Mesothelial cell of epicardium (in vitro differentiated cells): ENCODE results near the gene CKS1B. TPM values are rescaled to one million over a fixed set of nuclear protein-coding genes. Genes with fewer than 3 reads are reported as not detected.
"Not testable (repeated sequence)": the region's sequence is repeated elsewhere in the genome, so short reads cannot be mapped to it uniquely, and the experiment has no call there.

Experiments
- DNase-seq, 2 experiments: peaks; one replicate each; pipeline ENCODE4 v3.0.0; 2021; ENCODE audit warnings: low spot score in 2 of 2; ENCODE audit not compliant: unreplicated experiment in 2 of 2
- H3K27ac Mint-ChIP-seq: 2 replicates; pipeline ENCODE4 v1.8.0; 2021; ENCODE audit warnings: mixed read lengths
- H3K27me3 Mint-ChIP-seq: 2 replicates; pipeline ENCODE4 v1.8.0; 2021; ENCODE audit warnings: low read depth, mixed read lengths
- H3K36me3 Mint-ChIP-seq: 2 replicates; pipeline ENCODE4 v1.8.0; 2021; ENCODE audit warnings: mixed read lengths
- H3K4me1 Mint-ChIP-seq: 2 replicates; pipeline ENCODE4 v1.8.0; 2021; ENCODE audit warnings: mixed read lengths
- H3K4me3 Mint-ChIP-seq: 2 replicates; pipeline ENCODE4 v1.8.0; 2021; ENCODE audit warnings: mild to moderate bottlenecking, moderate library complexity, mixed read lengths
- H3K9me3 Mint-ChIP-seq: 2 replicates; pipeline ENCODE4 v1.8.0; 2021; ENCODE audit warnings: mixed read lengths
- total RNA-seq: library from RNA; stranded (reverse); gene quantifications from 3 replicates; pipeline ENCODE4 v1.2.1, GENCODE V29; 2021
- TF ChIP-seq, protein P1 (sequence below): fragments of 200-600 bp; sonication (generic); IDR thresholded peaks from one replicate; pipeline ENCODE4 v1.5.0; 2021; ENCODE audit warnings: antibody characterized with exemption; ENCODE audit not compliant: unreplicated experiment

The CKS1B gene
- total RNA-seq, 1 donor from 2014 or later, result 68.2 TPM

DNA sequence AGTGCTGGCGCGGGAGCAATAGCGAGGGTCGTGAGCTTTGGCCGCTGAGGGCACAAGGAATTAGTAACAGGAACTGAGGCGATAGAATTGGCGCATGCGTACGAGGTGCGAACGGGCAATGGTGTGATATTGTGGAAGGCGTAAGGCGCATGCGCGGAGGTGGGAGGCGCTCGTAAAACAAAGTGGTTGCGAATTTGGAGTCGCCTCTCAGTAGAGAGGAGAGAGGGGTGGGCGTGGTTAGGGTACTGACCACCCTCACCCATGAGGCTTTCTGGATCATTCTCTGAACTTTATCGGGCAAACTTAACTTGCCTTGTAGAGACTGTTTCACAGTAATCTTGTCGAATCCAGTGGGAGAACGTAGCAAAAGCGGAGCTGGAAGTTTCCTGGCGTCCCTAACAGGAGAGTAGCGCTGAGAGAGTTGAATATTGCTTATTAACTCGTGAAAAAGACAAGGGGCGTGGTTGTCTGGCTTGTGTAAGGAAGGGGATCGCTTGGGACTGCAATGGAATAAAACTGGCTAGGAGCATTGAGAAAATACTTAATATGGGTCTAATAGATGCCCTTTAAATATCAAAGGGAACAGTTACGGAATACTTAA lies 427 bp downstream of the CKS1B start:
- TF ChIP-seq, protein P1, sequence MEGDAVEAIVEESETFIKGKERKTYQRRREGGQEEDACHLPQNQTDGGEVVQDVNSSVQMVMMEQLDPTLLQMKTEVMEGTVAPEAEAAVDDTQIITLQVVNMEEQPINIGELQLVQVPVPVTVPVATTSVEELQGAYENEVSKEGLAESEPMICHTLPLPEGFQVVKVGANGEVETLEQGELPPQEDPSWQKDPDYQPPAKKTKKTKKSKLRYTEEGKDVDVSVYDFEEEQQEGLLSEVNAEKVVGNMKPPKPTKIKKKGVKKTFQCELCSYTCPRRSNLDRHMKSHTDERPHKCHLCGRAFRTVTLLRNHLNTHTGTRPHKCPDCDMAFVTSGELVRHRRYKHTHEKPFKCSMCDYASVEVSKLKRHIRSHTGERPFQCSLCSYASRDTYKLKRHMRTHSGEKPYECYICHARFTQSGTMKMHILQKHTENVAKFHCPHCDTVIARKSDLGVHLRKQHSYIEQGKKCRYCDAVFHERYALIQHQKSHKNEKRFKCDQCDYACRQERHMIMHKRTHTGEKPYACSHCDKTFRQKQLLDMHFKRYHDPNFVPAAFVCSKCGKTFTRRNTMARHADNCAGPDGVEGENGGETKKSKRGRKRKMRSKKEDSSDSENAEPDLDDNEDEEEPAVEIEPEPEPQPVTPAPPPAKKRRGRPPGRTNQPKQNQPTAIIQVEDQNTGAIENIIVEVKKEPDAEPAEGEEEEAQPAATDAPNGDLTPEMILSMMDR, result no peak
- Mint-ChIP-seq H3K27me3 (no peaks in the 10 kb centered on the region), H3K27ac (no peak overlapping the region), H3K9me3 (no peaks in the 10 kb centered on the region), H3K4me3 (no peak overlapping the region), H3K4me1 (peaks cover 31% of the 10 kb centered on the region), H3K36me3 (peaks cover 9% of the 10 kb centered on the region)
- peak; percentile 91 to 95 for DNase-seq

DNA sequence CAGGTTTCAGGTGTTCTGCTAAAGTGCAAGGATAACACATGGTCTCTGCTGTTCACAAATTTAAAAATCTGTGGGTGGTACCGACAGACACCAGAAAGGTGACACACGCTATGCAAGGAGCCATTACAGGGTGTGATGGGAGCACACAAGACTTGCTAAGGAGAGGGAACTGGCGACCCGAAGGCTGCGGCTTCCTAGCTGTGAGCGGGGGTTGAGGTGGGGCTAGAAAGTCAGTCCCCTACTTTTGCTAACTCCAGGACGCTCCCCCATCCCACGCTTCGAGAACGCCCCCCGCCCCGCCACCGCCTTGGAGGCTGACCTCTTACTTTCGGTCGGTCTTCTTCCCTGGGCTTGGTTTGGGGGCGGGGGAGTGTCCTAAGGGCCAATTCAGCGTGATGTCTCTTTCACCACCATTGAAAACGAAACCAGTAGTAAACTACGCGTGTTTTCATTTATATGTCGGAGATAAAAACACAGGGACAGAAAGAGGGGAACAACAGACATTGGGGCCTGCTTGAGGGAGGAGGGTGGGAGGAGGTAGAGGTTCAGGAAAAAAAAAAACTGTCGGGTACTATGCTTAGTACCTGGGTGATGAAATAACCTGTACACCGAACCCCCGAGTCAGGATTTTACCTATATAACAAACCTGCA lies 1.1 kb downstream of the CKS1B start:
- DNase-seq, result no peak
- H3K27me3 Mint-ChIP-seq, result no peaks in the 10 kb centered on the region
- H3K9me3 Mint-ChIP-seq, result no peaks in the 10 kb centered on the region
- H3K36me3 Mint-ChIP-seq, result peaks cover 9% of the 10 kb centered on the region
- no peak overlapping the region for H3K27ac Mint-ChIP-seq
- peaks cover 28% of the 10 kb centered on the region for H3K4me1 Mint-ChIP-seq
- no peak overlapping the region for H3K4me3 Mint-ChIP-seq
- TF ChIP-seq, protein P1, result no peak

DNA sequence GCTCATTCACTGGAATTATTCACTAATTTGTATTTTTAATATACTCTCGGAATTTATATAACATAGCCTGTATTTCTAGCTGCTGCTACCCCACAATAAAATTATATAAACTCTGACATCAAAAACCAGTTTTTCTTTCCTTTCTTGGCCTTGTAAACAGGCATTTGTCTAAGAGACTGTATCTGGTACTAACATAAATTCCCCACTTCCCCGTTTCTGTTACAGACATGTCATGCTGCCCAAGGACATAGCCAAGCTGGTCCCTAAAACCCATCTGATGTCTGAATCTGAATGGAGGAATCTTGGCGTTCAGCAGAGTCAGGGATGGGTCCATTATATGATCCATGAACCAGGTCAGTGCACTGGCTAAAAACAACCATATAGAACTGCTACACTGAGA lies 3.3 kb downstream of the CKS1B start:
- H3K27ac Mint-ChIP-seq, result peak overlapping the region; percentile 50
- not testable (repeated sequence) for H3K9me3 Mint-ChIP-seq, H3K27me3 Mint-ChIP-seq, H3K4me3 Mint-ChIP-seq, DNase-seq, H3K4me1 Mint-ChIP-seq
- peaks cover 11% of the 10 kb centered on the region for H3K36me3 Mint-ChIP-seq

DNA sequence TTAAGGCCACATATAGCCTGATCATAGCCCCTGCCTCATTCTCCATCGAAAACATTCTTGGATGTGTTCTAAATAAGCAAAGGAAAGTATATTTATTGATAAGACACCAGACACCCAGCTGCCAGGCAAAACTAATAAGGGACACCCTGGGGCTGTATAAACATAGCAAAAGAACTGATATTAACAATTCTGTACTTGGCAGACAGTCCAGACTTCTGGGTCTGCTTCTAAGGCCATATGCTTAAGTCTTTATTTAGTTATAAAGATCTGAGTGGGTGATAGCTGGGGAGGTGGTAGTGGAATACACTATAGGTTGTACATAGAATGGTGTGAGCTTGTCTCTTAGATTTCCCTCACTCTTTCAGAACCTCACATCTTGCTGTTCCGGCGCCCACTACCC lies 3.9 kb downstream of the CKS1B start:
- no peak for DNase-seq
- no peaks in the 10 kb centered on the region for H3K27me3 Mint-ChIP-seq
- TF ChIP-seq, protein P1, result no peak
- H3K4me3 Mint-ChIP-seq, result no peak overlapping the region
- no peaks in the 10 kb centered on the region for H3K9me3 Mint-ChIP-seq
- H3K4me1 Mint-ChIP-seq, result peaks cover 6% of the 10 kb centered on the region
- peaks cover 11% of the 10 kb centered on the region for H3K36me3 Mint-ChIP-seq
- H3K27ac Mint-ChIP-seq, result no peak overlapping the region

DNA sequence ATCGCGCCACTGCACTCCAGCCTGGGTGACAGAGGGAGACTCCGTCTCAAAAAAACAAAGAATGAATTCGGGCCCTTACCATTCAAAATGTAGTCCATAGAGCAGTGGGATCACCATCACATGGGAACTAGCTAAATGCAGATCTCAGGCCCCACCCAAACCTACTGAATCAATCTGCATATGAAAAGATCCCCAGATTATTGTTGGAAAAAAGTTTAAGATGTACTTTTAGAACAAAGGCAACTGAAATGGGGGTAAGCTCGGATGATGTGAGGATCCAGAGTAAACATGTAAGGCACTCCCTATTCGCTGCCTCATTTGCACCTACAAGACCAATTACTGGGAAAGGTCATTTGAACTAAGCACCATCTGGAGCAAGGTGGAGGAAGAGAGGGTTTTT lies 7.9 kb downstream of the CKS1B start:
- H3K27ac Mint-ChIP-seq, result no peak overlapping the region
- H3K36me3 Mint-ChIP-seq, result peaks cover 13% of the 10 kb centered on the region
- no peak overlapping the region for H3K4me3 Mint-ChIP-seq
- no peaks in the 10 kb centered on the region for H3K9me3 Mint-ChIP-seq
- TF ChIP-seq, protein P1, result no peak
- peaks cover 13% of the 10 kb centered on the region for H3K4me1 Mint-ChIP-seq
- no peaks in the 10 kb centered on the region for H3K27me3 Mint-ChIP-seq
- DNase-seq, result no peak

DNA sequence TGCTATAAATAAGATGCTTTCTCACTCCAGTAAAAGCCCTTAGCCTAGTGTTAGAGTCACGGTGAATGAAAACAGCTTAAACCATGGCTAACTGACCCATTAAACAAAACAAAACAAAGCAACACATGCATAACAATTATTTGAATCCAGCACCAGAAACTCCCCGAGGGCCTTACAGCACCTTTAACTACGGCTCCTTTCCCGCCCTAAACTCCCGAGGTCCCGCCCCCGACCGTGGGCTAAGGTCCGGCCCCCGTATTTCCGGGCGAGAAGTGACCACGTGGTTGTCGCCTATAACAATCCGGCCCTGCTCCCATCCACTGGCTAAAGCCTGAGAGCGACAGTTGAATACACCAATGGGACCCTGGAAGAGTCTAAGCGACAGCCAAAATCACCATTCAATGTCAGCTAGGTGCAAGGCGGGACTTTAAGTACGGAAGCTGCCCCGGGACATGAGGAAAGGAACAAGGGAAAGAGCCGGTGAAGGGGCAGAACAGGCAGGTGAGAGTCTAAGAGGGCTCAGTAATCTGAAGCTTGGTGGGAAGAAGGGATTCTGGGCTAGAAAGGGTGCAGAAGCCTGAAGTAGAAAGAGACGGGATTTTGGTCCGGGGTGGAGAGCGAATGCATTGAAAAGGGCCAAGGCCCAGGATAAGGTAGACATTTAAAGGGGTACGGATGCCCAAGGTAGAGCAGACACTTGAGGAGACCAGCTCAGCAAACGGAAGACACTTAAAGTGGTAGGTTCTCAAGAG lies 8.6 kb downstream of the CKS1B start, which contains the start of gene FLAD1:
FLAD1 (plus strand) TSS at position 448 of the 752 bp plus-strand sequence. CDS start 351 bp downstream, outside the sequence.
- peak; percentile 93 to 94 for DNase-seq
- H3K36me3 Mint-ChIP-seq, result peaks cover 13% of the 10 kb centered on the region
- H3K4me3 Mint-ChIP-seq, result no peak within 1 kb of the TSS
- H3K27ac Mint-ChIP-seq, result no peak within 1 kb of the TSS
- TF ChIP-seq, protein P1, result no peak
- H3K4me1 Mint-ChIP-seq, result peaks cover 9% of the 10 kb centered on the region
- no peaks in the 10 kb centered on the region for H3K27me3 Mint-ChIP-seq
- H3K9me3 Mint-ChIP-seq, result no peaks in the 10 kb centered on the region
